Activated CD4-positive, alpha-beta memory T cell treated with anti-CD3 and anti-CD28 coated beads, Interleukin-2, amount 10 ng/mL, durations not matched to agents 7 days and 5 days (primary cell): ENCODE results near the gene ATF4. TPM values are rescaled to one million over a fixed set of nuclear protein-coding genes. Genes with fewer than 3 reads are reported as not detected.

Source experiments
- CTCF ChIA-PET: fragments of 350-600 bp; sonication (Branson Sonifier 250); formaldehyde crosslinking; loops from one replicate; lab custom pipeline; 2021; ENCODE audit warnings: antibody characterized with exemption, inconsistent platforms; lab: Charles Lee
- POLR2A ChIA-PET: fragments of 350-600 bp; sonication (Branson Sonifier 250); formaldehyde crosslinking; loops from one replicate; lab custom pipeline; 2021; ENCODE audit warnings: antibody characterized with exemption; lab: Charles Lee
- DNase-seq: peaks from one replicate; pipeline ENCODE4 v3.0.0-alpha.2; 2020
- H3K27ac Mint-ChIP-seq: one replicate; pipeline ENCODE4 v1.8.0; 2021; ENCODE audit warnings: mild to moderate bottlenecking, mixed read lengths
- H3K27me3 Mint-ChIP-seq: one replicate; pipeline ENCODE4 v1.8.0; 2021; ENCODE audit warnings: mixed read lengths
- H3K36me3 Mint-ChIP-seq: one replicate; pipeline ENCODE4 v1.8.0; 2021; ENCODE audit warnings: low read depth, mixed read lengths
- H3K4me1 Mint-ChIP-seq: one replicate; pipeline ENCODE4 v1.8.0; 2021; ENCODE audit warnings: mixed read lengths
- H3K4me3 Mint-ChIP-seq: one replicate; pipeline ENCODE4 v1.8.0; 2021; ENCODE audit warnings: mild to moderate bottlenecking, mixed read lengths
- H3K9me3 Mint-ChIP-seq: one replicate; pipeline ENCODE4 v1.8.0; 2021; ENCODE audit warnings: mixed read lengths
- total RNA-seq, 2 experiments: library from RNA; stranded (reverse); gene quantifications; one replicate each; pipeline ENCODE4 v1.2.3, GENCODE V29; 2021

Gene ATF4
- total RNA-seq, 2 experiments from 2014 or later: 456 to 460 TPM

- no peak overlapping the region for H3K4me3 Mint-ChIP-seq
- ChIA-PET CTCF (interaction anchor here (0.6 to 6.2 kb wide), 15 partner anchors 9 to 812 kb away, joined by 3 to 90 read pairs (median 5); no protein-coding TSS in a partner anchor), POLR2A (interaction anchor here (0.9 to 2.9 kb wide), 10 partner anchors 9 to 509 kb away, joined by 3 to 13 read pairs (median 4); partner anchors contain the start of genes ATF4 and RPL3)
- no peak for DNase-seq
- peaks cover 3% of the 10 kb centered on the region for H3K27me3 Mint-ChIP-seq
- peaks cover 19% of the 10 kb centered on the region for H3K36me3 Mint-ChIP-seq
- peaks cover 30% of the 10 kb centered on the region for H3K4me1 Mint-ChIP-seq
- no peaks in the 10 kb centered on the region for H3K9me3 Mint-ChIP-seq
- H3K27ac Mint-ChIP-seq: no peak overlapping the region
Measured at GRCh38 chr22:39535357-39535725, 15.0 kb downstream of the ATF4 start.

- no peak for DNase-seq
- H3K4me1 Mint-ChIP-seq: peaks cover 24% of the 10 kb centered on the region
- H3K4me3 Mint-ChIP-seq: no peak overlapping the region
- ChIA-PET CTCF (interaction anchor here (1.6 to 6.2 kb wide), 5 partner anchors 8 to 502 kb away, joined by 4 to 90 read pairs (median 17); no protein-coding TSS in a partner anchor), POLR2A (interaction anchor here (0.9 to 2.9 kb wide), 7 partner anchors 10 to 508 kb away, joined by 3 to 13 read pairs (median 4); partner anchors contain the start of gene RPL3)
- H3K36me3 Mint-ChIP-seq: peaks cover 13% of the 10 kb centered on the region
- no peaks in the 10 kb centered on the region for H3K9me3 Mint-ChIP-seq
- peaks cover 3% of the 10 kb centered on the region for H3K27me3 Mint-ChIP-seq
- H3K27ac Mint-ChIP-seq: no peak overlapping the region
Measured at GRCh38 chr22:39535831-39536449, 15.6 kb downstream of the ATF4 start.

GRCh38 chr22:39536711-39537110 lies 16.3 kb downstream of the ATF4 start:
- Mint-ChIP-seq H3K4me3 (no peak overlapping the region), H3K4me1 (peaks cover 17% of the 10 kb centered on the region), H3K27me3 (peaks cover 3% of the 10 kb centered on the region), H3K36me3 (peaks cover 7% of the 10 kb centered on the region), H3K27ac (no peak overlapping the region), H3K9me3 (no peaks in the 10 kb centered on the region)
- CTCF ChIA-PET: interaction anchor here (1.8 to 6.2 kb wide), 2 partner anchors 335 to 488 kb away, joined by 4 to 90 read pairs; no protein-coding TSS in a partner anchor
- no peak for DNase-seq
- POLR2A ChIA-PET: interaction anchor here (1.2 to 1.7 kb wide), 3 partner anchors 9 to 488 kb away, joined by 3 to 5 read pairs (median 5); partner anchors contain the start of gene RPL3

GRCh38 chr22:39537975-39538374 lies 17.6 kb downstream of the ATF4 start:
- Mint-ChIP-seq H3K4me1 (peaks cover 10% of the 10 kb centered on the region), H3K9me3 (no peaks in the 10 kb centered on the region), H3K36me3 (no peaks in the 10 kb centered on the region), H3K27me3 (peaks cover 4% of the 10 kb centered on the region), H3K27ac (no peak overlapping the region), H3K4me3 (no peak overlapping the region)
- ChIA-PET CTCF (interaction anchor here (1.6 to 6.2 kb wide), 2 partner anchors 487 to 499 kb away, joined by 5 to 90 read pairs; no protein-coding TSS in a partner anchor), POLR2A (interaction anchor here (1.9 kb wide), 1 partner anchor 18 kb away, joined by 5 read pairs; the partner anchor contains the start of gene ATF4)
- DNase-seq: no peak

GRCh38 chr22:39543095-39543494 lies 22.7 kb downstream of the ATF4 start:
- no peak overlapping the region for H3K27ac Mint-ChIP-seq
- CTCF ChIA-PET: interaction anchor here (0.7 to 5.1 kb wide), 4 partner anchors 8 to 481 kb away, joined by 3 to 25 read pairs (median 10); no protein-coding TSS in a partner anchor
- no peaks in the 10 kb centered on the region for H3K36me3 Mint-ChIP-seq
- POLR2A ChIA-PET: no interaction called here
- DNase-seq: no peak
- peaks cover 36% of the 10 kb centered on the region for H3K27me3 Mint-ChIP-seq
- no peaks in the 10 kb centered on the region for H3K9me3 Mint-ChIP-seq
- peaks cover 26% of the 10 kb centered on the region for H3K4me1 Mint-ChIP-seq
- H3K4me3 Mint-ChIP-seq: no peak overlapping the region

GRCh38 chr22:39545386-39546365 lies 25.3 kb downstream of the ATF4 start:
- peak overlapping the region; percentile 34 for H3K4me3 Mint-ChIP-seq
- peaks cover 26% of the 10 kb centered on the region for H3K4me1 Mint-ChIP-seq
- H3K36me3 Mint-ChIP-seq: no peaks in the 10 kb centered on the region
- ChIA-PET POLR2A (interaction anchor here (0.6 to 1.4 kb wide), 3 partner anchors 10 to 478 kb away, joined by 3 to 5 read pairs (median 3); no protein-coding TSS in a partner anchor), CTCF (interaction anchor here (1.0 to 5.1 kb wide), 7 partner anchors 11 to 491 kb away, joined by 3 to 25 read pairs (median 3); no protein-coding TSS in a partner anchor)
- H3K27ac Mint-ChIP-seq: no peak overlapping the region
- peak; percentile 79 for DNase-seq
- no peaks in the 10 kb centered on the region for H3K9me3 Mint-ChIP-seq
- peaks cover 40% of the 10 kb centered on the region for H3K27me3 Mint-ChIP-seq

GRCh38 chr22:39546889-39547586 lies 26.7 kb downstream of the ATF4 start:
- peaks cover 45% of the 10 kb centered on the region for H3K27me3 Mint-ChIP-seq
- no peak for DNase-seq
- no peaks in the 10 kb centered on the region for H3K36me3 Mint-ChIP-seq
- H3K9me3 Mint-ChIP-seq: no peaks in the 10 kb centered on the region
- peaks cover 26% of the 10 kb centered on the region for H3K4me1 Mint-ChIP-seq
- POLR2A ChIA-PET: interaction anchor here (1.4 kb wide), 1 partner anchor 11 kb away, joined by 5 read pairs; no protein-coding TSS in a partner anchor
- H3K27ac Mint-ChIP-seq: no peak overlapping the region
- CTCF ChIA-PET: interaction anchor here (5.1 kb wide), 1 partner anchor 477 kb away, joined by 25 read pairs; no protein-coding TSS in a partner anchor
- no peak overlapping the region for H3K4me3 Mint-ChIP-seq

GRCh38 chr22:39547587-39547947 lies 27.2 kb downstream of the ATF4 start:
- Mint-ChIP-seq H3K9me3 (no peaks in the 10 kb centered on the region), H3K27ac (no peak overlapping the region), H3K27me3 (peaks cover 45% of the 10 kb centered on the region), H3K4me1 (peaks cover 26% of the 10 kb centered on the region), H3K4me3 (no peak overlapping the region), H3K36me3 (no peaks in the 10 kb centered on the region)
- ChIA-PET POLR2A (no interaction called here), CTCF (interaction anchor here (5.1 kb wide), 1 partner anchor 477 kb away, joined by 25 read pairs; no protein-coding TSS in a partner anchor)
- no peak for DNase-seq

GRCh38 chr22:39553429-39553828 lies 33.1 kb downstream of the ATF4 start:
- Mint-ChIP-seq H3K36me3 (no peaks in the 10 kb centered on the region), H3K4me1 (peaks cover 7% of the 10 kb centered on the region), H3K27me3 (peaks cover 41% of the 10 kb centered on the region), H3K27ac (no peak overlapping the region), H3K9me3 (no peaks in the 10 kb centered on the region), H3K4me3 (no peak overlapping the region)
- CTCF ChIA-PET: interaction anchor here (0.7 to 0.9 kb wide), 2 partner anchors 202 to 221 kb away, joined by 3 to 5 read pairs; no protein-coding TSS in a partner anchor
- DNase-seq: no peak
- POLR2A ChIA-PET: no interaction called here

- ChIA-PET CTCF (interaction anchor here (0.9 kb wide), 1 partner anchor 471 kb away, joined by 3 read pairs; no protein-coding TSS in a partner anchor), POLR2A (no interaction called here)
- Mint-ChIP-seq H3K4me1 (peaks cover 7% of the 10 kb centered on the region), H3K27me3 (peaks cover 48% of the 10 kb centered on the region), H3K9me3 (no peaks in the 10 kb centered on the region), H3K4me3 (no peak overlapping the region), H3K36me3 (no peaks in the 10 kb centered on the region), H3K27ac (no peak overlapping the region)
- no peak for DNase-seq
Measured at GRCh38 chr22:39554151-39554550, 33.8 kb downstream of the ATF4 start.

GRCh38 chr22:39556970-39557841 lies 36.8 kb downstream of the ATF4 start:
- peaks cover 7% of the 10 kb centered on the region for H3K4me1 Mint-ChIP-seq
- no peaks in the 10 kb centered on the region for H3K9me3 Mint-ChIP-seq
- H3K36me3 Mint-ChIP-seq: no peaks in the 10 kb centered on the region
- peak; percentile 43 for DNase-seq
- no peak overlapping the region for H3K27ac Mint-ChIP-seq
- CTCF ChIA-PET: interaction anchor here (1.2 to 1.9 kb wide), 3 partner anchors 10 to 791 kb away, joined by 4 to 14 read pairs (median 6); no protein-coding TSS in a partner anchor
- POLR2A ChIA-PET: no interaction called here
- H3K27me3 Mint-ChIP-seq: peaks cover 54% of the 10 kb centered on the region
- H3K4me3 Mint-ChIP-seq: no peak overlapping the region
